DMS53 treated with DMSO at 0.1 percent for 48 hours (cell line): ENCODE data around the gene NPTXR.

Experiments used
- DNase-seq: peaks from one replicate; lab custom pipeline; 2025; ENCODE audit not compliant: unreplicated experiment; lab: John Stamatoyannopoulos, UW

NPTXR gene

GRCh38 chr22:38799265-38800002 lies 44.4 kb downstream of the NPTXR start:
- no peak for DNase-seq

- no peak for DNase-seq
These were observed 45.3 kb downstream of the NPTXR start for GRCh38 chr22:38798496-38798895.

DNA sequence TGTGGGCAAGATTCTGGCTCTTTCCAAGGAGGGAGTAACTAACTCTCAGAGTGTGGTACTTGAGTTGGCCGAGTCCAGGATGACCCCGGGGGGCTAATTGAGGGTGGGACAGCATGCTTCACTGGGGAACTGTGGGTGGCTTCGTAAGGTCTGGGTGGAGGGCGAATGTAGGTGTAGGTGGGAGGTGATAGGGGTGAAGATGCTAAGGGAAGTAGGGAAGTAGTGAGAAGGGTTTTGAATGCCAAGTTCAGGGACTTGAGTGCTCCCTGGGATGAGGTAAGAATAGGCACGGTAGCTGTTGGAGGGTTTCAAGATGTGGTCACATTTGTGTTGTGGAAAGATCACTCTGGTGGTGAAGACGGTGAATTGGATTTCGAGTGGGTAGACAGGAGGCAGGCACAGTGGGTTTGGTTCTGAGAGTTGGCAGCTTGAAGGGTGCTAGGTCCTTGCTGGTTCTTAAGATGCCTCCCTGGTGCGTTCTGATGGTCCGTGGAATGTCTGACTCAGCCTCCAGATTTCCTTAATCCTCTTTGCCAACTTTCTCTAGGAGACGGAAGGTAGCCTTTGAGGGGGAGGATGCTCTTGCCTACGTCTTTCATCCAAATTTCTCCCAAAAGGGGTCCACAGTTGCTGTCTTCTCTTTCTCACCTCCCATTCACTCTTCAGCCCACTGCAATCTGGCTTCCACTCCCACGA lies 47.4 kb downstream of the NPTXR start:
- DNase-seq, result no peak

DNA sequence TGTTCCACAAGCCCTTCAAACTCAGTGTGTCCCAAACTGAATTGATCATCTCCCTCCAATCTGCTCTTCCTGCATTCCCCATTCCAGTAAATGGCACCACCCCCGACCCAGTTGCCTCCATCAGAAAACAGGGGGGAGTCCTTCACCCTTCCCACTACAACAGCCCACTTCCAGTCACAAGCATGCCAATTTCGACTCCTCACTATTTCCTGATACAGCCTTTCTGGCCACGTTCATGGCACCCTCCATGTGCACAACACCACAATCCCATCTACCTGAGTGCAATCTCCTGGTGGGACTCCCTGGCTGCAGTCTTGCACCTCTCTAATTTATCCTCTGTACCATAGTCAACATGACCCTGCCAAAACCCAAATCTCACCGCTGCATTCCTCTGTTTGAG lies 48.3 kb downstream of the NPTXR start:
- no peak for DNase-seq

- DNase-seq, result peak; percentile 86
These were observed 49.9 kb downstream of the NPTXR start, which contains the start of gene DNAL4 for GRCh38 chr22:38793721-38794466. DNAL4 (minus strand) TSS chr22:38794143; CDS start chr22:38782731, 11,412 bp downstream.

DNA sequence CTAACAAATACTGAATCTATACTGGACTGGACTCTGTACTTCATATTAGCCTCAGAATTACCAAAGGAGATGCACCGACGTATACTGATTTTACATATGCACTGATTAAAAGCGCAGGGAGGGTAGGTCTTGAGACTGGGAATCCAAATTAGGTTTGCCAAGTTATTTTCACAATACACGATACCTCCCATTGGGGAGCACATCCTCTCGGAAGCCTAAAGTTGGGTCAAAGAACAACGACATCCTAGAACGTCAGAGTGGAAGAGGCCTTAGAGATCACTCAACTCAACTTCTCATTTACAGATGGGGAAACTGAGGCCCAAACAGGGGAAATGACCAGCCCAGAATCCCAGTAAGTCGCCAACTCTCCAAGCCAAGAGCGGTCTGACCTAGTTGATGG lies 50.5 kb downstream of the NPTXR start:
- no peak for DNase-seq

GRCh38 chr22:38792833-38793232 lies 51.0 kb downstream of the NPTXR start:
- DNase-seq, result no peak

DNA sequence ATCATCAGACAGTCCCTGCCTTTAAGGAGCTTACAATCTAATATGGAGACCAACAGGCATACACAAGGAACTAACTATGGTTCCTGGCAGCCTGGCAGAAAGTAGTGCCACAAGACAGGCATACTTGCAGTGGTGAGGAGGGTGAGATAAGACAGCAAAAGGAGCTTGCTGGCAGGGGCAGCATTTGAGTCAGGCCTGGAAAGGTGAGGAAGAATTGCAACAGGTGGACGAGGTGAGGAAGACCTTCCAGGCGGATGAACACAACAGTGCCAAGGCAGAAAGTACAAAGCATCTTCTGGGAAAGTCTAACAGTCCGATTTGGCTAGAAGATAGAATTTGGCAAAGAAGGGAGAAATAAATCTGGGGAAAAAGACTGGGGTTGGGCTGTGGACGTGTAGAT lies 54.2 kb downstream of the NPTXR start:
- no peak for DNase-seq

GRCh38 chr22:38788846-38789245 lies 55.0 kb downstream of the NPTXR start:
- no peak for DNase-seq

- no peak for DNase-seq
These were observed 55.6 kb downstream of the NPTXR start for GRCh38 chr22:38788021-38788816.

- no peak for DNase-seq
These were observed 57.2 kb downstream of the NPTXR start for GRCh38 chr22:38786631-38787030.

GRCh38 chr22:38784856-38785255 lies 59.0 kb downstream of the NPTXR start:
- DNase-seq, result no peak

DNA sequence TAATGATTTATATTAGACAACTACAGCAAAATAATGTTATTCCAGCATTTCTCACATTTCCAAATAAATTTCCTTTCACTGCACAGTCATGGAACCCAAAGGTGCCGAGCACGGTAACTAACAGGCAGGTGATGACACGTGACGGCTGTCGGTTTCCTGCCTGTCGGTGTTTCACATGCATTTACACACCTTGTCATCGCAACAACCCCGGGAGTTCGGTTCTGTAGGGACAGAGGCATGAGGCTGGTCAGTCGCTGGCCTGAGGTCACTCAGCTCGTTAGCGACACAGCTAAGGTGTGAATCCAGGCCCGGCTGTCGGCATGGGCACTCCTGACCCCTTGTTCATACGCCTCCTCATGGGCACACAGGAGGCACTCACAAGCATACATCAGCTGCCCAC lies 59.8 kb downstream of the NPTXR start:
- DNase-seq, result no peak

GRCh38 chr22:38783095-38783615 lies 60.7 kb downstream of the NPTXR start:
- no peak for DNase-seq

GRCh38 chr22:38782402-38783094 lies 61.3 kb downstream of the NPTXR start:
- DNase-seq, result no peak

- no peak for DNase-seq
These were observed 62.8 kb downstream of the NPTXR start for GRCh38 chr22:38781033-38781432.

- no peak for DNase-seq
These were observed 66.6 kb downstream of the NPTXR start for GRCh38 chr22:38777087-38777671.

- DNase-seq, result no peak
These were observed 67.7 kb downstream of the NPTXR start for GRCh38 chr22:38776086-38776485.

GRCh38 chr22:38775656-38776055 lies 68.2 kb downstream of the NPTXR start:
- no peak for DNase-seq
